Measurements from ENCODE around the gene FKBP2.
A peak's percentile ranks its signal among the peaks of the same experiment; 100 is the strongest.

The FKBP2 gene

GRCh38 chr11:64238076-64238475 is 2.8 kb upstream of the FKBP2 start:
- H3K4me3 ChIP-seq (ENCODE audit: control insufficient read depth, low read depth, low read length) = no peak overlapping the region
- TF ChIP-seq, protein P1, sequence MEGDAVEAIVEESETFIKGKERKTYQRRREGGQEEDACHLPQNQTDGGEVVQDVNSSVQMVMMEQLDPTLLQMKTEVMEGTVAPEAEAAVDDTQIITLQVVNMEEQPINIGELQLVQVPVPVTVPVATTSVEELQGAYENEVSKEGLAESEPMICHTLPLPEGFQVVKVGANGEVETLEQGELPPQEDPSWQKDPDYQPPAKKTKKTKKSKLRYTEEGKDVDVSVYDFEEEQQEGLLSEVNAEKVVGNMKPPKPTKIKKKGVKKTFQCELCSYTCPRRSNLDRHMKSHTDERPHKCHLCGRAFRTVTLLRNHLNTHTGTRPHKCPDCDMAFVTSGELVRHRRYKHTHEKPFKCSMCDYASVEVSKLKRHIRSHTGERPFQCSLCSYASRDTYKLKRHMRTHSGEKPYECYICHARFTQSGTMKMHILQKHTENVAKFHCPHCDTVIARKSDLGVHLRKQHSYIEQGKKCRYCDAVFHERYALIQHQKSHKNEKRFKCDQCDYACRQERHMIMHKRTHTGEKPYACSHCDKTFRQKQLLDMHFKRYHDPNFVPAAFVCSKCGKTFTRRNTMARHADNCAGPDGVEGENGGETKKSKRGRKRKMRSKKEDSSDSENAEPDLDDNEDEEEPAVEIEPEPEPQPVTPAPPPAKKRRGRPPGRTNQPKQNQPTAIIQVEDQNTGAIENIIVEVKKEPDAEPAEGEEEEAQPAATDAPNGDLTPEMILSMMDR (IDR thresholded peaks at IDR 0.05; ENCODE audit: control insufficient read depth, insufficient read depth, low read depth, low read length, missing control alignments) = no peak
- DNase-seq (ENCODE audit: low read depth) = no peak

DNA sequence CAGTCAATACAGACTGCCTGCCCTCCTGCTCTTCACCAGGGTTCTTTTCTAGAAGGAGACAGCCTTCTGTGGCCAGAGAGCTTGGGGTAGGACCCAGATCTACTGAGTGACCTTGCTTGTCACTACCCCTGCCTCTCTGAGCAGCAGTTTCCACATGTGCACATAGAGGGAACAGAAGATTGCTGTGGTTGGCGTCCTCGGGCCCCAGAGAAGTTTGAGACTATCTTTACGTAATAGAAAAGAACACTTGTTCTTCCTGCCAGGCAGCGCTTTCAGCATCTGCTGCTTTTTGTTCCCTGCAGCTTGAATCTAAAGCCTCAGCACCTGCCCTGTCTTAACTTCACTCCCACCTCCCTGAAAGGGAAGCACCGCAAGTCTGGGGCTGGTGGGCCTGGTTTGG is 1.9 kb upstream of the FKBP2 start:
- no peak for DNase-seq (ENCODE audit: low read depth)
- TF ChIP-seq, protein P1 (IDR thresholded peaks at IDR 0.05; ENCODE audit: control insufficient read depth, insufficient read depth, low read depth, low read length, missing control alignments) = no peak
- no peak overlapping the region for H3K4me3 ChIP-seq (ENCODE audit: control insufficient read depth, low read depth, low read length)

DNA sequence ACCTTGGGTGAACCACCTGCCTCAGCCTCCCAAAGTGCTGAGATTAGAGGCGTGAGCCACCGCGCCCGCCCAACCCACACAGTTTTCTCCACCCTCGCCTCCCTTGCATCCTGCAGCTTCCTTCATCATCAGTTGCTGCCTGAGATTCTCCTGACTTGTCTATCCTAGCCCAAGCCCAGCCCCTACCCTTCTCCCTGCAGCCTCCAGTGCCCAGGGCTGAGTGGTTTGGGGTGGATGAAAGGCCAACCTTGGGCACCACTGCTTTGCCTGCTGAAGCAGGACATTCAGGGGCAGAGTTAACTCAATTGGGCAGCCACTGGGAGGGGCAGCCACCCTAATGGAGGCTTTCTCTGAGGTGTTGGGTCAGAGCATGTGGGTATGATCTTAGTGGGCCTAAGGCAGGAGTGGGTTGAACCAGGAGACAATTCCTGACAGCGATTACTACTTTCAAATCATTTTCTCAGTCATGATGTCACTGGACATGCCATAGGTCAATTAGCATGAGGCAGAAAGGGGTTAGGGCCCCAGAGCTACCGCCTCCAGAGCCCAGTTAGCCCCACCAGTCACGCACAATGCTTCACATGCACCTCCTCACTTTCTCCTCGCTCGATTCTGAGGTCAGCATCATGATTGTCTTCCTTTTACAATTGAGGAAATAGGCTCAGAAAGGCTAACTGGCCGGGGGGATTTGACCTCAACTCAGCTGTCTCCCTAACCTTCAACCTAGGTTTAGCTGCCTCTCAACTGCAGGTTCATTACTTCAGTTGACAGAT is 1.0 kb upstream of the FKBP2 start:
- TF ChIP-seq, protein P1 (IDR thresholded peaks at IDR 0.05; ENCODE audit: control insufficient read depth, insufficient read depth, low read depth, low read length, missing control alignments) = no peak
- DNase-seq (ENCODE audit: low read depth) = no peak
- H3K4me3 ChIP-seq (ENCODE audit: control insufficient read depth, low read depth, low read length) = peak overlapping the region; percentile 75

DNA sequence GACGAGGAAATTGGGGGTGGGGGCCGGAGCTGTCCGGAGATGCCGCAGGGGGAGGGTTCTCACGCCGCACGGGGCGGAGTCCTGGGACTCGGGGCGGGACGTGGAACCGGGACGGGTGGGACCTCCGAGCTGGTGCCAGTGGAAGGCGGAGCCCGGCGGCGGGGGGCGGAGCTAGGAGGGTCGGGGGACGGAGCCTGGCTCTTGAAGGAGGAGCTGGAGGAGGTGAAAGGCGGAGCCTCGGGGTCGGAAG is 271 bp downstream of the FKBP2 start:
- peak; percentile 96 for DNase-seq (ENCODE audit: low read depth)

DNA sequence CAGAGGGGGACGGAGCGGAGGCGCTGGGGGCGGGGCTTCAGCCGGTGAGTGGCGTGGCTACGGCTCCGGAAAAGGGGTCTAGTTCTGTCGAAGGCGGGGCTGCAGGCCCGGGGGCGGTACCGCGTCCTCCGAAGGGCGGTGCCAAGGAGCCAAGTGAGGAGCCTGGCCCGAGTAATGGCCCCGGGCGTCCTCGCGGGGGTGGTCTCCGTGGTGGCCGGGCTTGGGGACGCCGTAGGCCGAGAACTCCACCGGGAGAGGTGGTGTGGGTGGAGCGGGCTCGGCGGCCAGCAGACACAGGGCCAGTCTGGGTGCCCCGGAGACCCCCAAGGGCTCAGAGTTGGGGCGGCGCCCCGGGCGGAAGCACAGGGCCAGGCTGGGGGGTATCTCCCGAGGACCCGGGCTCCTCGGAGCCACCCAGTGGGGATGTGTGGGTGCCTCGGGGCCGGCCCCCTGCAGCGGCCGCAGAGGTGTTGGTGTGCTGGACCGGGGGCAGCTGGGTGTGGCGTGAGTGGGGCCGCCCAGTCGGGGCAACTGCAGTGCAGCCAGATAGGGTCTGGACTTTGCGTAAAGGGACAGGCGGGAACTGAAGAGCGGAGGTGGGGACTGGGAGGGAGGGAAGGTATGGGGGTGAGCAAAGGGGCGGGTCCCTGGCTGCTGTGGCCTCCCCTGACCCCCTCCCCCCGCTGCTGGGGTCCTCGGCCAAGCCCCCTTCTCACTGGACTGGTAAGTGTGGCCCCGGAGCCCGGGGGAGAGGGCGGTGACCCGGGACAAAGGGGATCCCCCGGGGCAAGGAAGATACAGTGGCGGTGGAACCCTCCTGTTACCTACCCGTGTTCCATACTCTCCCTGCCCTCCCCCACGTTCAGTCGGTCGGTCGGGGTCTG is 838 bp downstream of the FKBP2 start:
- DNase-seq (ENCODE audit: low read depth) = no peak
- H3K4me3 ChIP-seq (ENCODE audit: control insufficient read depth, low read depth, low read length) = peak overlapping the region; percentile 84
- TF ChIP-seq, protein P1 (IDR thresholded peaks at IDR 0.05; ENCODE audit: control insufficient read depth, insufficient read depth, low read depth, low read length, missing control alignments) = no peak

More for the DNA sequence above, 271 bp downstream of the FKBP2 start:
- TF ChIP-seq, protein P1 (IDR thresholded peaks at IDR 0.05; ENCODE audit: control insufficient read depth, insufficient read depth, low read depth, low read length, missing control alignments) = no peak
- H3K4me3 ChIP-seq (ENCODE audit: control insufficient read depth, low read depth, low read length) = peak overlapping the region; percentile 75

DNA sequence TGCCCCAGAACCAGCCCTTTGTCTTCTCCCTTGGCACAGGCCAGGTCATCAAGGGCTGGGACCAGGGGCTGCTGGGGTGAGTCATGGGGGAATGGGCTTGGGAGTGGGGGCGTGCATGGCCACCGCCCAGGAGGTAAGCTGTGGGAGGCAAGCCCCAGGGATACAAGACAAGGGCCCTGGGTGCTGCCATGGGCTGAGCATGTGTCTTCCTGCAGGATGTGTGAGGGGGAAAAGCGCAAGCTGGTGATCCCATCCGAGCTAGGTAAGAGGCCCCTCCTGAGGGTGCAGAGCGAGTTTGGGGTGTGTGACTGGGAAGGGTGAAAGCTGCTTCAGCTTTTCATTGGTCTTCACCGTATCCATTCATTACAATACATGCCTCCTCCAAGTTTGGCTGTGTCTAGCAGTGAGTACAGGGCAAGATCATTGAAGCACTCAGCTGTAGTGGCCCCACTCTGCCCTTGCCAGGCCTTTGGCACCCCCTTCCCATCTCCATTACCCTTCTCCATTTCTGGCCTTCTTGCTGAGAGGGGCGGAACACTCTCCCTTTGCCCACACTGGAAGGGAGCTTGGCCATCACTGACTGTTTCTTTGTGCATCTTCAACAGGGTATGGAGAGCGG is 2.5 kb downstream of the FKBP2 start:
- TF ChIP-seq, protein P1 (IDR thresholded peaks at IDR 0.05; ENCODE audit: control insufficient read depth, insufficient read depth, low read depth, low read length, missing control alignments) = no peak
- DNase-seq (ENCODE audit: low read depth) = no peak
- peak overlapping the region; percentile 2; the same call in 1 of the 2 replicates for H3K4me3 ChIP-seq (ENCODE audit: control insufficient read depth, low read depth, low read length)
